ENCODE results near the gene ELAVL3. TPM values are rescaled to one million over a fixed set of nuclear protein-coding genes. Genes with fewer than 3 reads are reported as not detected.

Gene ELAVL3
- total and polyA plus RNA-seq, 2 of the 8 experiments (the other 6 are each of a cell fraction or from before 2014, with no cell fraction given): 0.80 to 1.0 TPM

DNA sequence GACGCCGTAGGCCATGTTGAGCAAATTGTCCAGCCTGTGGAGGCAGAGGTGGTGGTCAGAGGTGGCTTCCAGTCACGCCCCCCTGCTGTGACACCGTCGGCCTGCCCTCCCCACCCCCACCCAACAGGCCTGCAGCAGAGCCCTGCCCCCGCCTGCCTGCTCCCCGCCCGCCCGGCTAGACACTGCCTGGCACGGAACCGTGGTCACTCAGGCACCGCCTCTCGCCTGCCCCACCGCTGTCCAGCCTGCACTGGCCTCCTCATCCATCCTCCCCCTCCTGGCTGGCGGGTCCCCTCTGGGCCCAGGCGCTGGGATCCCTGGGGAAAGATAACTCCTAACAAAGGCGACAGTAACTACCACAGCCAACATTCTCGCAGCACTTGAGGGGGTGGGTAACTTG lies 23.7 kb downstream of the ELAVL3 start (continued):
- TF ChIP-seq SP4 (IDR thresholded peaks at IDR 0.05; ENCODE audit: low read length) (no peak), POLR2A (IDR thresholded peaks at IDR 0.05; ENCODE audit: control extremely low read depth in 1 of 2, low read depth in 2 of 2, low read length in 2 of 2) (no peak), CHD2 (IDR thresholded peaks at IDR 0.05; ENCODE audit: low read length) (no peak), RXRA (IDR thresholded peaks at IDR 0.05; ENCODE audit: insufficient read depth, low read depth, low read length) (no peak), EP300 (IDR thresholded peaks at IDR 0.05; ENCODE audit: borderline replicate concordance in 1 of 2, low read depth in 2 of 2, low read length in 2 of 2) (no peak), RFX5 (IDR thresholded peaks at IDR 0.05; ENCODE audit: borderline replicate concordance, low read depth, low read length) (no peak)
- TF ChIP-seq, protein P1, sequence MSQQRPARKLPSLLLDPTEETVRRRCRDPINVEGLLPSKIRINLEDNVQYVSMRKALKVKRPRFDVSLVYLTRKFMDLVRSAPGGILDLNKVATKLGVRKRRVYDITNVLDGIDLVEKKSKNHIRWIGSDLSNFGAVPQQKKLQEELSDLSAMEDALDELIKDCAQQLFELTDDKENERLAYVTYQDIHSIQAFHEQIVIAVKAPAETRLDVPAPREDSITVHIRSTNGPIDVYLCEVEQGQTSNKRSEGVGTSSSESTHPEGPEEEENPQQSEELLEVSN (IDR thresholded peaks at IDR 0.05): no peak
